SK-N-SH treated with all-trans-retinoic acid at 6 μM for 48 hours (cell line): ENCODE data around the gene TOP3A.

Experiments
- ATAC-seq: fragments of 200-7000 bp; cut with Tn5 transposase; 3 replicates; pipeline ENCODE4 v1.9.1; 2020; ENCODE audit warnings: mild to moderate bottlenecking, moderate library complexity
- ARNTL ChIP-seq: fragments of 450-650 bp; formaldehyde crosslinking; IDR thresholded peaks from 2 replicates; pipeline ENCODE4 v1.5.0; 2020; ENCODE audit warnings: low read depth, mild to moderate bottlenecking, moderate library complexity, borderline replicate concordance
- BACH2 ChIP-seq: fragments of 250-450 bp; sonication (Bioruptor Pico); IDR thresholded peaks from 2 replicates; pipeline ENCODE4 v1.9.0; 2021; ENCODE audit warnings: mild to moderate bottlenecking, borderline replicate concordance
- CSDC2 ChIP-seq: fragments of 250-450 bp; sonication (Bioruptor Pico); IDR thresholded peaks from 2 replicates; pipeline ENCODE4 v1.5.0; 2020; ENCODE audit warnings: mild to moderate bottlenecking, moderate library complexity
- ESRRG ChIP-seq: fragments of 250-450 bp; sonication (Bioruptor Pico); IDR thresholded peaks from 2 replicates; pipeline ENCODE4 v1.6.1; 2021; ENCODE audit warnings: mild to moderate bottlenecking
- GLIS3 ChIP-seq: fragments of 250-450 bp; sonication (Bioruptor Pico); IDR thresholded peaks from 2 replicates; pipeline ENCODE4 v1.5.0; 2020; ENCODE audit warnings: mild to moderate bottlenecking, moderate library complexity
- ISL1 ChIP-seq: fragments of 250-450 bp; sonication (Bioruptor Pico); IDR thresholded peaks from 2 replicates; pipeline ENCODE4 v2.1.2; 2022; ENCODE audit warnings: mild to moderate bottlenecking, moderate library complexity
- OSR1 ChIP-seq: fragments of 250-450 bp; sonication (Bioruptor Pico); IDR thresholded peaks from 2 replicates; pipeline ENCODE4 v1.8.0; 2022; ENCODE audit warnings: moderate library complexity, mild to moderate bottlenecking, inconsistent platforms
- PATZ1 ChIP-seq: fragments of 250-450 bp; sonication (Bioruptor Pico); IDR thresholded peaks from 2 replicates; pipeline ENCODE4 v1.8.0; 2020; ENCODE audit warnings: mild to moderate bottlenecking, moderate library complexity, borderline replicate concordance
- RARB ChIP-seq: fragments of 250-450 bp; sonication (Bioruptor Pico); IDR thresholded peaks from 2 replicates; pipeline ENCODE4 v1.8.0; 2021; ENCODE audit warnings: mild to moderate bottlenecking, moderate library complexity
- SNAI2 ChIP-seq: fragments of 250-450 bp; sonication (Bioruptor Pico); IDR thresholded peaks from 2 replicates; pipeline ENCODE4 v1.5.0; 2020; ENCODE audit warnings: mild to moderate bottlenecking, moderate library complexity
- TCF4 ChIP-seq: fragments of 250-450 bp; sonication (Bioruptor Pico); IDR thresholded peaks from 2 replicates; pipeline ENCODE4 v1.8.0; 2021; ENCODE audit warnings: mild to moderate bottlenecking, moderate library complexity, borderline replicate concordance
- TOX ChIP-seq: fragments of 250-450 bp; sonication (Bioruptor Pico); IDR thresholded peaks from 2 replicates; pipeline ENCODE4 v1.8.0; 2021; ENCODE audit warnings: mild to moderate bottlenecking, moderate library complexity, borderline replicate concordance
- TSHZ2 ChIP-seq: fragments of 250-450 bp; sonication (Bioruptor Pico); IDR thresholded peaks from 2 replicates; pipeline ENCODE4 v1.5.0; 2020; ENCODE audit warnings: mild to moderate bottlenecking, moderate library complexity
- ZFP3 ChIP-seq: fragments of 250-450 bp; sonication (Bioruptor Pico); IDR thresholded peaks from 2 replicates; pipeline ENCODE4 v1.5.0; 2020; ENCODE audit warnings: mild to moderate bottlenecking, moderate library complexity
- ZFP30 ChIP-seq: fragments of 450-650 bp; formaldehyde crosslinking; IDR thresholded peaks from 2 replicates; pipeline ENCODE4 v1.5.0; 2022; ENCODE audit warnings: mild to moderate bottlenecking, moderate library complexity
- ZNF565 ChIP-seq: fragments of 450-650 bp; formaldehyde crosslinking; conservative IDR thresholded peaks from 2 replicates; pipeline ENCODE4 v1.5.0; 2020; ENCODE audit warnings: low read depth, mild to moderate bottlenecking, moderate library complexity
- ZNF70 ChIP-seq: fragments of 450-650 bp; formaldehyde crosslinking; IDR thresholded peaks from 2 replicates; pipeline ENCODE4 v1.5.0; 2020; ENCODE audit warnings: mild to moderate bottlenecking, moderate library complexity
- ZNF8 ChIP-seq: fragments of 450-650 bp; formaldehyde crosslinking; IDR thresholded peaks from 2 replicates; pipeline ENCODE4 v1.5.0; 2020; ENCODE audit warnings: mild to moderate bottlenecking, moderate library complexity
- TF ChIP-seq, protein P1 (sequence below): fragments of 250-450 bp; sonication (Bioruptor Pico); IDR thresholded peaks from 2 replicates; pipeline ENCODE4 v1.8.0; 2021; ENCODE audit warnings: low read depth, mild to moderate bottlenecking, moderate library complexity, borderline replicate concordance
- TF ChIP-seq, protein P2 (sequence below): fragments of 250-450 bp; sonication (Bioruptor Pico); IDR thresholded peaks from 2 replicates; pipeline ENCODE4 v1.5.1; 2020; ENCODE audit warnings: low read depth, mild to moderate bottlenecking, moderate library complexity
- TF ChIP-seq, protein P3 (sequence below): fragments of 250-450 bp; sonication (Bioruptor Pico); IDR thresholded peaks from 2 replicates; pipeline ENCODE4 v1.5.1; 2021; ENCODE audit warnings: mild to moderate bottlenecking, moderate library complexity

TOP3A gene

GRCh38 chr17:18323507-18324139, 8.8 kb upstream of the TOP3A start:
- ATAC-seq: no peak
- no peak for TF ChIP-seq TOX (CRISPR knock-in tag)
- no peak for TF ChIP-seq ESRRG (CRISPR knock-in tag)
- TF ChIP-seq, protein P1, sequence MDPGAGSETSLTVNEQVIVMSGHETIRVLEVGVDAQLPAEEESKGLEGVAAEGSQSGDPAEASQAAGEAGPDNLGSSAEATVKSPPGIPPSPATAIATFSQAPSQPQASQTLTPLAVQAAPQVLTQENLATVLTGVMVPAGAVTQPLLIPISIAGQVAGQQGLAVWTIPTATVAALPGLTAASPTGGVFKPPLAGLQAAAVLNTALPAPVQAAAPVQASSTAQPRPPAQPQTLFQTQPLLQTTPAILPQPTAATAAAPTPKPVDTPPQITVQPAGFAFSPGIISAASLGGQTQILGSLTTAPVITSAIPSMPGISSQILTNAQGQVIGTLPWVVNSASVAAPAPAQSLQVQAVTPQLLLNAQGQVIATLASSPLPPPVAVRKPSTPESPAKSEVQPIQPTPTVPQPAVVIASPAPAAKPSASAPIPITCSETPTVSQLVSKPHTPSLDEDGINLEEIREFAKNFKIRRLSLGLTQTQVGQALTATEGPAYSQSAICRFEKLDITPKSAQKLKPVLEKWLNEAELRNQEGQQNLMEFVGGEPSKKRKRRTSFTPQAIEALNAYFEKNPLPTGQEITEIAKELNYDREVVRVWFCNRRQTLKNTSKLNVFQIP: no peak
- TF ChIP-seq, protein P2, sequence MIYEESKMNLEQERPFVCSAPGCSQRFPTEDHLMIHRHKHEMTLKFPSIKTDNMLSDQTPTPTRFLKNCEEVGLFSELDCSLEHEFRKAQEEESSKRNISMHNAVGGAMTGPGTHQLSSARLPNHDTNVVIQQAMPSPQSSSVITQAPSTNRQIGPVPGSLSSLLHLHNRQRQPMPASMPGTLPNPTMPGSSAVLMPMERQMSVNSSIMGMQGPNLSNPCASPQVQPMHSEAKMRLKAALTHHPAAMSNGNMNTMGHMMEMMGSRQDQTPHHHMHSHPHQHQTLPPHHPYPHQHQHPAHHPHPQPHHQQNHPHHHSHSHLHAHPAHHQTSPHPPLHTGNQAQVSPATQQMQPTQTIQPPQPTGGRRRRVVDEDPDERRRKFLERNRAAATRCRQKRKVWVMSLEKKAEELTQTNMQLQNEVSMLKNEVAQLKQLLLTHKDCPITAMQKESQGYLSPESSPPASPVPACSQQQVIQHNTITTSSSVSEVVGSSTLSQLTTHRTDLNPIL (CRISPR knock-in tag): no peak
- no peak for TF ChIP-seq BACH2 (CRISPR knock-in tag)
- TF ChIP-seq TCF4 (CRISPR knock-in tag): no peak
- no peak for TF ChIP-seq PATZ1 (CRISPR knock-in tag)
- TF ChIP-seq, protein P3, sequence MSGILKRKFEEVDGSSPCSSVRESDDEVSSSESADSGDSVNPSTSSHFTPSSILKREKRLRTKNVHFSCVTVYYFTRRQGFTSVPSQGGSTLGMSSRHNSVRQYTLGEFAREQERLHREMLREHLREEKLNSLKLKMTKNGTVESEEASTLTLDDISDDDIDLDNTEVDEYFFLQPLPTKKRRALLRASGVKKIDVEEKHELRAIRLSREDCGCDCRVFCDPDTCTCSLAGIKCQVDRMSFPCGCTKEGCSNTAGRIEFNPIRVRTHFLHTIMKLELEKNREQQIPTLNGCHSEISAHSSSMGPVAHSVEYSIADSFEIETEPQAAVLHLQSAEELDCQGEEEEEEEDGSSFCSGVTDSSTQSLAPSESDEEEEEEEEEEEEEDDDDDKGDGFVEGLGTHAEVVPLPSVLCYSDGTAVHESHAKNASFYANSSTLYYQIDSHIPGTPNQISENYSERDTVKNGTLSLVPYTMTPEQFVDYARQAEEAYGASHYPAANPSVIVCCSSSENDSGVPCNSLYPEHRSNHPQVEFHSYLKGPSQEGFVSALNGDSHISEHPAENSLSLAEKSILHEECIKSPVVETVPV (CRISPR knock-in tag): no peak
- TF ChIP-seq RARB (CRISPR knock-in tag): no peak
- TF ChIP-seq SNAI2: no peak
- TF ChIP-seq ISL1 (CRISPR knock-in tag): no peak
- TF ChIP-seq ZNF70 (CRISPR knock-in tag): no peak
- TF ChIP-seq ARNTL (CRISPR knock-in tag): no peak
- no peak for TF ChIP-seq ZNF8
- TF ChIP-seq CSDC2 (CRISPR knock-in tag): no peak
- TF ChIP-seq TSHZ2: no peak

DNA sequence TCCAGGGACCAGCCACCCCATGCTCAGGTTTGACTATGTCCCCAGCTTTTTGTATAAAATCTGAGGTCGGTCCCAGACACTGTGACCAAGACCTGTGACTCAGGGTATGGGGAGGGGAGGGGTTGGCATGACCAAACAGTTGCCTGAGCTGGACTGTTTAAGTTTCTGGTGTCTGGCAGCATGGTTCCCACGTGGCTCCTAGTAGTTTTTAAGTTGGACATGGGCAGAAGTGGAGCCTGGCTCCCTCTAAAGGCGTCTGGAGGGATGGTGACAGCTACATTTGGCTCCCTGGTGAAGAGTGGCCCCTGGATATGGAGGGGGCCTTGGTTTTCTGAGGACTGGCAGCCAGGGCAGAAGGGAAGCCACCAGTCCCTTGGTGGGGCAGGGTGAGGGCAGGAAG, 8.2 kb upstream of the TOP3A start:
- ATAC-seq: no peak

GRCh38 chr17:18322522-18322921, 7.7 kb upstream of the TOP3A start:
- TF ChIP-seq ISL1 (CRISPR knock-in tag) (no peak), ARNTL (CRISPR knock-in tag) (no peak), SNAI2 (no peak), PATZ1 (CRISPR knock-in tag) (no peak), ZNF8 (no peak), RARB (CRISPR knock-in tag) (no peak), BACH2 (CRISPR knock-in tag) (no peak), TCF4 (CRISPR knock-in tag) (no peak), CSDC2 (CRISPR knock-in tag) (no peak), ZFP30 (CRISPR knock-in tag) (no peak), ZNF565 (CRISPR knock-in tag) (no peak)
- TF ChIP-seq, protein P2 (CRISPR knock-in tag): no peak
- TF ChIP-seq, protein P3 (CRISPR knock-in tag): no peak
- ATAC-seq: no peak

More for the DNA sequence above, 8.2 kb upstream of the TOP3A start:
- TF ChIP-seq ZFP30 (CRISPR knock-in tag): no peak
- no peak for TF ChIP-seq ZNF565 (CRISPR knock-in tag)
- TF ChIP-seq OSR1: no peak
- TF ChIP-seq GLIS3 (CRISPR knock-in tag): no peak
- no peak for TF ChIP-seq ZNF70 (CRISPR knock-in tag)
- TF ChIP-seq, protein P2 (CRISPR knock-in tag): no peak
- no peak for TF ChIP-seq ZFP3 (CRISPR knock-in tag)
- TF ChIP-seq ESRRG (CRISPR knock-in tag): no peak
- TF ChIP-seq, all 23 proteins: peak for 0
